ENCODE measurements around the gene AURKA. TPM values are rescaled to one million over a fixed set of nuclear protein-coding genes. Genes with fewer than 3 reads are reported as not detected.
"Not testable (repeated sequence)": the region's sequence is repeated elsewhere in the genome, so short reads cannot be mapped to it uniquely, and the experiment has no call there.

AURKA gene
- polyA plus RNA-seq, 1 donor from 2014 or later: 0.95 TPM

DNA sequence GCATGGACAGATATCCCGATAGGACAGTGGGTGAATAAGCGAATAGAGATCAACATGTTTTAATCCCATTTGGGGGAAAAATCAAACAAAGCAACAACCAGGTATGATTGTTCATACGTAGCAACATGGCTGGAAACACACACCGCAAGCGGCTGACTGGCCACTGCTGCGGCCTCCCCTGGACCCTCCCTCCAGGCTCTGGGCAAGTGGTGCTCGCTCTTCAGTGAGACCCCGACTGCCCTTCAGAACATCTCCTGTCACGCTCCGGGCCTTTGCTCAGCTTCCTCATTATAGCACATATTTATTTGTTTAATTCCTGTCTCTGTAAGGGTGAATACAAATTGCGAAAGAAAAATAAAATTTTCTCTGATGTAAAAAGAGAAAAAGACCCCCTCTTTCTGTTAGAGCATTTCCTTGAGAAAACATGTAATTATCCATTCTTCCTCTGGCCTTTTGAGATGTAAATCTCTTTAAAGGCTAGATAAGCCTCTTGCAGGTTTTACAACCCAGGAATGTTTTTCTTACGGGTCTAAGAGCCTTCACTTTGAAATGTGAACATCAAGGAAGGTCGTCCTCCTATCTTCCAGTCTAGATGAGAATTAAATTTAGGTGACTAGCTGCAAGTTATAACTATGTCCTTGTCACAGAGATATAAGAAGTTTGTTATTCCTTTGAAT lies 44.2 kb downstream of the AURKA start:
- H3K9me3 Mint-ChIP-seq: peaks cover 0 to 5% (median 0%) of the 10 kb centered on the region in 3 donors
- H3K4me3 Mint-ChIP-seq: no peak overlapping the region
- H3K27me3 Mint-ChIP-seq: peaks cover 37% of the 10 kb centered on the region
- no peak overlapping the region for H3K27ac Mint-ChIP-seq
- no peaks in the 10 kb centered on the region for H3K36me3 Mint-ChIP-seq
- peaks cover 0 to 6% (median 0%) of the 10 kb centered on the region in 3 donors for H3K4me1 Mint-ChIP-seq

DNA sequence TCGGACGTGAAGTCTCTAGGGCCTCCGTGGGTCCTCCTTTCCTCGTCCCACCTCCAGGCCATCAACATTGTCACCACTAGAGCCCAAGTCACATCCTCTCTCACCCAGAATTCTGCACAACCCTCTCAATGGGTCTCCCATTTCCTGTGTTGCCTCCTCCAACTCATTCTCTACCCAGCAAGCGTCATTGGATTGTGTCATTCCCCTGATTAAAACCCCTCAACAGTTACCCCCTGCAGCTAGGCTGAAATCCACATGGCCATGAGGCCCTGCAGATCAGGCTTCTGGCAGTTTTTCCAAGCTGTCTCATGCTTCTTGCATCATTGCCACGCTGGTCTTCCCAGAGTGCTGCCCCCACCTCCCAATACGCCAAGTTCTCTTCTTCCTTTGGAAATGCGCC lies 46.1 kb downstream of the AURKA start:
- Mint-ChIP-seq H3K36me3 (no peaks in the 10 kb centered on the region), H3K27me3 (peaks cover 39% of the 10 kb centered on the region), H3K4me3 (no peak overlapping the region), H3K27ac (no peak overlapping the region), H3K4me1 (peaks cover 0 to 6% (median 0%) of the 10 kb centered on the region in 3 donors), H3K9me3 (peaks cover 0 to 5% (median 0%) of the 10 kb centered on the region in 3 donors)

DNA sequence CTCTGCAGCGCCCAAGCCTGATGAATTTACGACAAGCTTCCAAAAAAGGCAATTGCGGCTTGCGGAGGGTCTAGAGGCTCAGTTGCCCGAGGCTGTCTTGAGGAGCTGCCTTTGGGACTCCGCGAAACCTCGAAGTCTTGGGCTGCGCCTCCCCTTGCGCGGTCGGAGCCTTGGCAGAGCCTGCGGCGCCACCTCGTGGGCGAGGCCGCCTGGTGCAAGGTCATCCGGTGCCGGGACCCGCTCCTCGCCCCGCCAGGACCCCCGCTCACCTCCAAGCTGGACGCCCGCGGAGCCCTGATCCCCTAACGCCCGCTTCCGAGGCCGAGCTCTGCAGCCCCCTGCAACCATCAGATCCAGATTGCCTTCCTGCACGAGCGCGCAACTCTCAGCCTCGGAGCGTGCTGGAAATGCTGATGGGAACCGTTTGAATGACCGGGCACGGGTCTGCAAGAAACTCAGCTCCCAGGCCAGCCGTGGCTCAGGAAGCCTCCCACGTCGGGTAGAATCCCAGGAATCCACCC lies 48.1 kb downstream of the AURKA start:
- peaks cover 0 to 6% (median 0%) of the 10 kb centered on the region in 3 donors for H3K4me1 Mint-ChIP-seq
- H3K27ac Mint-ChIP-seq: no peak overlapping the region
- no peaks in the 10 kb centered on the region for H3K36me3 Mint-ChIP-seq
- H3K4me3 Mint-ChIP-seq: no peak overlapping the region
- H3K9me3 Mint-ChIP-seq: peaks cover 0 to 5% (median 0%) of the 10 kb centered on the region in 3 donors
- peaks cover 38% of the 10 kb centered on the region for H3K27me3 Mint-ChIP-seq

DNA sequence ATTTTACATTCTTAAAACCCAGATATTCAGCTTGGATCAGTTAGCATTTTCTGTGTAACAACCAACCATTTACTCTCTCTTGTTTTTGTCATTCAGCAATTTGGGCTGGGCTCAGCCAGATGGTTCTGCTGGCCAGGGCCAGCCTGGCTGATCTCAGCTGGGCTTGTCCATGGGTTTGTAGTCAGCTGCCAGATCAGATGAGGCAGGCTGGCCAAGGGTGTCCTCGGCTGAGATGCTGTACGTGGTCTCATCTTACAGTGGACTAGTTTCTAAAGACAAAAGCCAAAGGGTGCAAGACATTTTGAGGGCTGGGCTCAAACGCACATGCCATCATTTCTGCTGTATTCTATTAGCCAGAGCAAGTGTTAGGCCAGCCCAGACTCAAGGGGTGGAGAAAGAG lies 49.2 kb downstream of the AURKA start:
- H3K27ac Mint-ChIP-seq: no peak overlapping the region
- no peaks in the 10 kb centered on the region for H3K36me3 Mint-ChIP-seq
- peaks cover 0 to 5% (median 0%) of the 10 kb centered on the region in 3 donors for H3K9me3 Mint-ChIP-seq
- H3K27me3 Mint-ChIP-seq: peaks cover 39% of the 10 kb centered on the region
- H3K4me3 Mint-ChIP-seq: no peak overlapping the region
- peaks cover 0 to 6% (median 0%) of the 10 kb centered on the region in 3 donors for H3K4me1 Mint-ChIP-seq

DNA sequence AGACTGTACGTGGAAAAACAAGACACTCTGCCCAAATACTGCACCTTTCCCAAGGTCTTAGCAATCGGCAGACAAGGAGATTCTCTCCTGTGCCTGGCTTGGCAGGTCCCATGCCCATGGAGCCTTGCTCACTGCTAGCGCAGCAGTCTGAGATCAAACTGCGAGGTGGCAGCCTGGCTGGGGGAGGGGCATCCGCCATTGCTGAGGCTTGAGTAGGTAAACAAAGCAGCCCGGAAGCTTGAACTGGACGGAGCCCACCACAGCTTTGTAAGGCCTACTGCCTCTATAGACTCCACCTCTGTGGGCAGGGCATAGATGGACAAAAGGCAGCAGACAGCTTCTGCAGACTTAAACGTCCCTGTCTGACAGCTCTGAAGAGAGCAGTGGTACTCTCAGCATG lies 55.3 kb downstream of the AURKA start:
- H3K36me3 Mint-ChIP-seq, H3K4me1 Mint-ChIP-seq, H3K4me3 Mint-ChIP-seq, H3K9me3 Mint-ChIP-seq, H3K27ac Mint-ChIP-seq: not testable (repeated sequence)
- peaks cover 20% of the 10 kb centered on the region for H3K27me3 Mint-ChIP-seq

DNA sequence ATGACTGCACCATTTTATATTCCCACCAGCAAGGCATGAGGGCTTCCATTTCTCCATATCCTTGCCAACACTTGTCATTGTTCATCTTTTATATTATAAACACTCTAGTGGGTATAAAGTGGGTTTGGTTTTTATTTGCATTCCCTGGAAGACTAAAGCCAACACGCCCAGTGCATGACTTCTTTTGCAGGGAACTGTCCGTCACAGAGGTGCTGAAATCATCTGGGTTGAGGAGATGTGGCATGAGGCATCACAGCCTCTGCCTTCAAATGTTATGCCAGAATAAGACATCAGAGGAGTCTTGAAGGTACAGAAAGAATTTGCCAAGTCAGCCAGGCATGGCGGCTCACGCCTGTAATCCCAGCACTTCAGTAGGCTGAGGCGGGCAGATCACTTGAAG lies 63.2 kb downstream of the AURKA start:
- Mint-ChIP-seq H3K9me3 (peaks cover 1 to 13% (median 7%) of the 10 kb centered on the region in 3 donors), H3K4me3 (no peak overlapping the region), H3K27ac (no peak overlapping the region), H3K36me3 (peaks cover 2% of the 10 kb centered on the region), H3K4me1 (no peaks in the 10 kb centered on the region), H3K27me3 (peaks cover 12% of the 10 kb centered on the region)

DNA sequence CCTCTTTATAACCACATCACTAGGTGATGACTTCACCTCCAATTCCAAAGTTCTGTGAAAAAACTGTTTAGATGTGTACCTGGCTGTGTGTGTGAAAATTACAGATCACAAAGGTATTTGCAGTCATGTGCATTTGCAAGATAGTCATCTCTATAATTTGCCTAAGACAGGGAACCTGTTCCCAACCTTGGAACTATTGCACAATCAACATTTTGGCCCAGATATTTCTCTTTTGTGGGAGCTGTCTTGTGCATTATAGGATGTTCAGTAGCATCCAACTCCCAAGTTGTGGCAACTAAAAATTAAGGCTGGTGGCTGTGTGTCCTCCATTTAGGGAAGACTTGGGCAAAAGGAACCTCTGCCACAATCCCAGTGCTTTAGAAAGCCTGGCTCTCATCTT lies 67.2 kb downstream of the AURKA start:
- Mint-ChIP-seq H3K4me1 (no peaks in the 10 kb centered on the region), H3K36me3 (no peaks in the 10 kb centered on the region), H3K9me3 (peaks cover 0 to 2% (median 1%) of the 10 kb centered on the region in 3 donors), H3K4me3 (no peak overlapping the region), H3K27me3 (peaks cover 5% of the 10 kb centered on the region), H3K27ac (no peak overlapping the region)

DNA sequence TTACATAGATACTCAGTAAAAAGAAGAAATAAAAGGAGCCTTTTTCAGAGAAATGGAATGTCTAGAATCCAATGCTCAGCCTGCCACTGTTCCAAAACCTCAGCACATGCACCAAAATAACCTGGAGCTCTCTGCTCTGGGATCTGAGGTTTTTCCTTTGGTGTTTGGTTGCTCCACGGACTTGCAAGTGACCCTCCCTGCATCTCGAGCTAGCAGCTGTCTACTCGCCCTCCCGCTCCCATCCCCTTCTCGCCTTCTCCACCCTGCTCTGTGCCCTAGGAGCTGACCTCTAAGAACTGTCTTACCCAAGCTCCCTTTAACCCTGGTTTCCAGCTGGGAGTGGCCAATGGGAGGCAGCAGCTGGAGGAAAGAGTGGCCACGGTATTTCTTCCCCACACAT lies 68.4 kb downstream of the AURKA start:
- H3K9me3 Mint-ChIP-seq: peaks cover 0 to 2% (median 0%) of the 10 kb centered on the region in 3 donors
- H3K36me3 Mint-ChIP-seq: no peaks in the 10 kb centered on the region
- H3K4me3 Mint-ChIP-seq: no peak overlapping the region
- no peaks in the 10 kb centered on the region for H3K4me1 Mint-ChIP-seq
- peaks cover 3% of the 10 kb centered on the region for H3K27me3 Mint-ChIP-seq
- H3K27ac Mint-ChIP-seq: no peak overlapping the region

DNA sequence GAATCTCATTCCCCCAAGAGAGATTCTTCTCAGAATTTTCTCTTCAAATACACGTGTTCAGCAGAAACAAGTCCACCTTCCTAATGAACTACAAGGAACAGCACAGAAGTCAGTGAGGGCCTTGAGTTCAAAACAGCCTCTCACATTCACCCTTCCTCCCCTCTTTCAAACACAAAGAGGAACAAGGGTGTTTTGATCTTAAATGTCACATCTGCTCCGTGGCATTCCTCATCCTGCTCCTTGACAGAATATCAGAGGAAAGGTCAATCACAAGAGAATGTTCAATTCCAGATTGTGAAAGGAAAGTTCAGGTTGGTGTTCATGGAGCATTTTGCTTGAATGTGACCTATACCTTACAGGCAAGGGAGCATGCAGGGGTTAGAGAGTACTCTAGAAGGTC lies 68.8 kb downstream of the AURKA start:
- Mint-ChIP-seq H3K27me3 (peaks cover 3% of the 10 kb centered on the region), H3K4me1 (no peaks in the 10 kb centered on the region), H3K4me3 (no peak overlapping the region), H3K9me3 (peaks cover 0 to 2% (median 0%) of the 10 kb centered on the region in 3 donors), H3K36me3 (no peaks in the 10 kb centered on the region), H3K27ac (no peak overlapping the region)

DNA sequence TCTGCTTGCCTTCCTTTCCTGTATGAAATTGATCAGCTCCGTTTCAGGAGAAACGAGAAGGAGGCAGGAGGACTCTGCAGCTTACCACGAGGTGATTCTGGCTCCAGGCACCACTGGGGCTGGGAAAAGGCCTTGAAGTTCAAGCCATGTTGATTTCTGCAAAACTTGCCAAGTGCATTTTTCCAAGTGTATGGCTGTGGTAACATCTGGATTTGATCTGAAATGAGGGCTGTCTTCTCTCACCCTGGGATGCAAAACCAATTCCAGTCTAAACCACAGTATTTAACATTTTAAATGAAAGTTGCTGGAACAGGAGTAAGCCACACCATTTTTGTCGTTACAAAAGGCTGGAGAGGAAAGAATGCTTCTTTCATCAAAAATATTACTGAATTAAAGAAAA lies 69.3 kb downstream of the AURKA start:
- H3K27ac Mint-ChIP-seq: no peak overlapping the region
- no peak overlapping the region for H3K4me3 Mint-ChIP-seq
- no peaks in the 10 kb centered on the region for H3K9me3 Mint-ChIP-seq
- no peaks in the 10 kb centered on the region for H3K36me3 Mint-ChIP-seq
- H3K4me1 Mint-ChIP-seq: no peaks in the 10 kb centered on the region
- peaks cover 3% of the 10 kb centered on the region for H3K27me3 Mint-ChIP-seq

Other genes starting within 250 kb of the AURKA start
- gene MC3R, start 143.5 kb downstream of the AURKA start, polyA plus RNA-seq: not detected
- 15.8 TPM for gene FAM210B, start 33.2 kb downstream of the AURKA start, polyA plus RNA-seq
- 29.1 TPM for gene CSTF1, start 430 bp upstream of the AURKA start, polyA plus RNA-seq
- 0.34 TPM for gene CASS4, start 20.0 kb upstream of the AURKA start, polyA plus RNA-seq
- gene RTF2, start 76.4 kb upstream of the AURKA start, polyA plus RNA-seq: 130 TPM
- not detected for gene FAM209A, start 132.5 kb upstream of the AURKA start, polyA plus RNA-seq
- 0.38 TPM for gene FAM209B, start 141.0 kb upstream of the AURKA start, polyA plus RNA-seq
- not detected for gene TFAP2C, start 237.1 kb upstream of the AURKA start, polyA plus RNA-seq

Data from IgD-negative memory B cell (primary cell).